Spleen (tissue), 11 donors: ENCODE measurements around the gene C6orf47. TPM values are rescaled to one million over a fixed set of nuclear protein-coding genes. Genes with fewer than 3 reads are reported as not detected.

ENCODE experiments used
- DNase-seq: peaks from one replicate; pipeline ENCODE4 v3.0.0-alpha.2; 2020
- H3K27ac ChIP-seq, 8 donors: fragments of 200-600 bp; sonication (generic) in 7 of 8; 1 replicate in 4 of 8; 2 replicates in 4 of 8; pipeline versions ENCODE4 v1.5.0 to v1.8.0; 2016 to 2021; ENCODE audit warnings: inconsistent platforms in 4 of 8, mild to moderate bottlenecking in 4 of 8, moderate library complexity in 1 of 8
- H3K27me3 ChIP-seq, 7 donors: fragments of 200-600 bp; sonication (generic) in 6 of 7; replicated peaks in 1 of 7; 1 replicate in 4 of 7; 2 replicates in 3 of 7; pipeline versions ENCODE4 v1.5.0 to v1.8.0; 2016 to 2021; ENCODE audit warnings: inconsistent platforms in 3 of 7, mild to moderate bottlenecking in 1 of 7
- H3K36me3 ChIP-seq, 6 donors: fragments of 200-600 bp; sonication (generic) in 5 of 6; 1 replicate in 4 of 6; 2 replicates in 2 of 6; pipeline versions ENCODE4 v1.5.0 to v1.8.0; 2016 to 2021; ENCODE audit warnings: inconsistent platforms in 2 of 6
- H3K4me1 ChIP-seq, 6 donors: fragments of 200-600 bp; sonication (generic) in 5 of 6; 1 replicate in 3 of 6; 2 replicates in 3 of 6; pipeline versions ENCODE4 v1.5.0 to v1.8.0; 2016 to 2021; ENCODE audit warnings: inconsistent platforms in 3 of 6
- H3K4me3 ChIP-seq, 8 donors: fragments of 200-600 bp; sonication (generic) in 7 of 8; 1 replicate in 4 of 8; 2 replicates in 4 of 8; pipeline versions ENCODE4 v1.5.0 to v1.8.0; 2016 to 2021; ENCODE audit warnings: inconsistent platforms in 4 of 8, mild to moderate bottlenecking in 4 of 8, moderate library complexity in 2 of 8
- H3K9me3 ChIP-seq, 8 donors: fragments of 200-600 bp; sonication (generic) in 7 of 8; 1 replicate in 4 of 8; 2 replicates in 4 of 8; pipeline versions ENCODE4 v1.5.0 to v1.8.0; 2016 to 2021; ENCODE audit warnings: inconsistent platforms in 4 of 8
- POLR2A ChIP-seq, 3 donors: fragments of 450-650 bp; IDR thresholded peaks; one replicate each; pipeline ENCODE4 v1.5.1; 2017; ENCODE audit warnings: antibody characterized with exemption in 3 of 3, mild to moderate bottlenecking in 1 of 3
- POLR2AphosphoS5 ChIP-seq, 3 donors: sonication (generic); formaldehyde crosslinking; IDR thresholded peaks; one replicate each; pipeline ENCODE4 v1.5.1; 2017; ENCODE audit warnings: antibody characterized with exemption in 3 of 3
- WGBS, 5 donors: extraction: QIAGEN DNeasy Blood & Tissue Kit in 3 of 5; methylation state at CpG; one replicate each; pipeline versions ENCODE4 v1.1.5 to v1.1.7; 2013 to 2018; 5-methylcytosine and 5-hydroxymethylcytosine counted together
- intact Hi-C: fragments of 100-400 bp; cut with DNase I; formaldehyde crosslinking; loops from one replicate; pipeline ENCODE4 v1.15.0; 2023; ENCODE audit warnings: low total_unique reads
- polyA plus RNA-seq, 3 donors: library from polyadenylated mRNA; stranded (reverse); fragments of 200-250 nt; gene quantifications; one replicate each; pipeline ENCODE4 v1.2.1, GENCODE V29; 2013
- total RNA-seq, 7 donors: library from RNA; depleted of rRNA in 3 of 7; stranded (reverse); fragments of >200 nt in 3 of 7; fragmentation: NEBNext Ultra II Directional in 4 of 7; extraction: Animal tissue kit (Norgen Biotek cat#: 25700) in 4 of 7; gene quantifications; one replicate each; pipeline versions ENCODE4 v1.1.0 to v1.2.1, GENCODE V29; 2016 to 2021
- TF ChIP-seq, protein P1 (sequence below), 11 experiments: fragments of 200-600 bp in 7 of 11; fragments of 450-650 bp in 4 of 11; sonication (generic) in 4 of 11; IDR thresholded peaks in 8 of 11; conservative IDR thresholded peaks in 3 of 11; 1 replicate in 7 of 11; 2 replicates in 4 of 11; pipeline versions ENCODE4 v1.4.0 to v1.8.0; 2016 to 2021; ENCODE audit warnings: antibody characterized with exemption in 11 of 11, inconsistent platforms in 4 of 11, mild to moderate bottlenecking in 1 of 11
- donor health status: healthy with polysubstance abuse.
- donor health status: DM: no; HTN: no; CAD: no; lungs with moderate emphysema.
- donor health status: DM: no; HTN: no; CAD: no.
- donor health status: Bipolar disorder and iron deficiency.
- donor health status: healthy.
- donor health status: DM: no; HTN: no; CAD: no.
- donor health status: DM: yes; HTN: yes; CAD: no.

Gene C6orf47
- total and polyA plus RNA-seq, 10 donors = 12.2 to 37.4 (median 26.6) TPM

DNA sequence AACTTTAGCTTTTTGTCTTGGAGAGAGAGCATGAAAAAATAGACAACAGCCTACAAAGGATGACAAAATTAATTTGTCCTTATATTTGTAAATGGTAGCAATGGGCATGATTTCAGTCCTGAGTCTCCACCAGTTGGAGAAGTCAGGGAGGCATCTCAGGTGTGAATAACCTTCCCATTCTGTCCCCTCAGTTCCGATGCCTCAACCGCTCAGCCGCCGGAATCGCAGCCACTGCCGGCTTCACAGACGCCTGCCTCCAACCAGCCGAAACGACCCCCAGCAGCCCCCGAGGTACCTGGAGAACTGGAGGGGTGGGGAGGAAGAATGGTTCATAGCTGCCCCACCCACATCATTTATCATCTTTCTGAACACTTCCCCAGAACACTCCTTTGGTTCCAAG lies 36.5 kb downstream of the C6orf47 start:
- Histone ChIP-seq H3K27me3 (no peaks in the 10 kb centered on the region), H3K36me3 (peaks cover 7 to 70% (median 59%) of the 10 kb centered on the region in 6 donors), H3K27ac (no peak overlapping the region), H3K4me1 (peaks cover 14 to 32% (median 26%) of the 10 kb centered on the region in 6 donors), H3K9me3 (no peaks in the 10 kb centered on the region), H3K4me3 (no peak overlapping the region)
- TF ChIP-seq POLR2AphosphoS5 (IDR thresholded peaks at IDR 0.05) (peak in 1 of 3 donors; percentile 21), POLR2A (IDR thresholded peaks at IDR 0.05) (no peak)
- WGBS, 5 donors = 86 to 93% (median 92%) methylated on average over 10 of the region's 10 CpGs
- DNase-seq = no peak
- intact Hi-C loops = no loop called here

DNA sequence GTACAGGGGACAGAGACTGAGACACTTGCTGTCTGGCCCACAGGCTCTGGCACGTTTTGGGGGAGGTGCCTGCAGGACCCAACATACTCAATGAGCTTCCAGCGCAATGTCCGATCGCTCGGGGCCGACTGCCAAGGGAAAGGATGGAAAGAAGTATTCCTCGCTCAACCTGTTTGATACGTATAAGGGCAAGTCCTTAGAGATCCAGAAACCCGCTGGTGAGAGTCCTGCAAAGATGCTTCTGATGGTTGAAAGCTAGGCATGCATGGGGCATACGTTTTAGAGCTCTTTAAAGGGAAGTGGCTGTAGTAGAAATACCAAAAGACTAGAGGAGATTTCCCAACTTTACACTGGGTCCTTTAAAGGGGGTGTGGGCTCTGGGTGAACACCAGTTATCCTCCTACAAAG lies 37.9 kb downstream of the C6orf47 start:
- Histone ChIP-seq H3K36me3 (peaks cover 7 to 56% (median 45%) of the 10 kb centered on the region in 6 donors), H3K9me3 (no peaks in the 10 kb centered on the region), H3K4me1 (peaks cover 14 to 37% (median 28%) of the 10 kb centered on the region in 6 donors), H3K27ac (peak overlapping the region in 6 of 8 donors; percentile 97 to 100 (median 99)), H3K27me3 (no peaks in the 10 kb centered on the region), H3K4me3 (peak overlapping the region in 1 of 8 donors; percentile 84)
- no peak for DNase-seq
- 60 to 78% (median 70%) methylated on average over 10 of the region's 10 CpGs for WGBS, 5 donors
- TF ChIP-seq, protein P1, sequence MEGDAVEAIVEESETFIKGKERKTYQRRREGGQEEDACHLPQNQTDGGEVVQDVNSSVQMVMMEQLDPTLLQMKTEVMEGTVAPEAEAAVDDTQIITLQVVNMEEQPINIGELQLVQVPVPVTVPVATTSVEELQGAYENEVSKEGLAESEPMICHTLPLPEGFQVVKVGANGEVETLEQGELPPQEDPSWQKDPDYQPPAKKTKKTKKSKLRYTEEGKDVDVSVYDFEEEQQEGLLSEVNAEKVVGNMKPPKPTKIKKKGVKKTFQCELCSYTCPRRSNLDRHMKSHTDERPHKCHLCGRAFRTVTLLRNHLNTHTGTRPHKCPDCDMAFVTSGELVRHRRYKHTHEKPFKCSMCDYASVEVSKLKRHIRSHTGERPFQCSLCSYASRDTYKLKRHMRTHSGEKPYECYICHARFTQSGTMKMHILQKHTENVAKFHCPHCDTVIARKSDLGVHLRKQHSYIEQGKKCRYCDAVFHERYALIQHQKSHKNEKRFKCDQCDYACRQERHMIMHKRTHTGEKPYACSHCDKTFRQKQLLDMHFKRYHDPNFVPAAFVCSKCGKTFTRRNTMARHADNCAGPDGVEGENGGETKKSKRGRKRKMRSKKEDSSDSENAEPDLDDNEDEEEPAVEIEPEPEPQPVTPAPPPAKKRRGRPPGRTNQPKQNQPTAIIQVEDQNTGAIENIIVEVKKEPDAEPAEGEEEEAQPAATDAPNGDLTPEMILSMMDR (IDR thresholded peaks at IDR 0.05 in 8 of 11, conservative IDR thresholded peaks at IDR 0.05 in 3 of 11) = no peak
- no peak for TF ChIP-seq POLR2A (IDR thresholded peaks at IDR 0.05)
- intact Hi-C loops = no loop called here

DNA sequence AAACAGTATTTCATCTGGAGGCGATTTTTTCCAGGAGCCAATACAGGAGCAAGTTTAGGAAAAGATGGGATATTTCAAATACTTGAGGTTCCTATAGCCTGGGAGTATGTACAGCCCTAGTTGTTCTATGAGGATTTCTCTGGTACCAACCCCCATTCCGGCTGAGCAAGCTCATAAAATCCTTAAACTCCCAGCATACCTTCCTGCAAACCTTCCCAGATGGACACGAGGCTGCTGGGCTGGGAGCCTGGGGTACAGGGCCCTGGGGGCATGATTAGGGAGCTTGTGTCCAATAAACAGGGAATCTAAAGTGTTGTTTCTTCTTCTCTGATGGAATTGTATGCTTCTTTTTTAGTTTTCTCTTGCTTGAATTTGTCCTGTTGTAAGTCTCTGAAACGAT lies 38.6 kb downstream of the C6orf47 start:
- Histone ChIP-seq H3K36me3 (peaks cover 7 to 49% (median 38%) of the 10 kb centered on the region in 6 donors), H3K27ac (peak overlapping the region in 7 of 8 donors; percentile 97 to 100 (median 99)), H3K4me3 (peak overlapping the region in 6 of 8 donors; percentile 57 to 89 (median 73)), H3K4me1 (peaks cover 14 to 43% (median 29%) of the 10 kb centered on the region in 6 donors), H3K27me3 (no peaks in the 10 kb centered on the region), H3K9me3 (no peaks in the 10 kb centered on the region)
- no peak for DNase-seq
- TF ChIP-seq, protein P1 (IDR thresholded peaks at IDR 0.05 in 8 of 11, conservative IDR thresholded peaks at IDR 0.05 in 3 of 11) = no peak
- TF ChIP-seq POLR2A (IDR thresholded peaks at IDR 0.05) (no peak), POLR2AphosphoS5 (IDR thresholded peaks at IDR 0.05) (no peak)
- intact Hi-C loops = no loop called here
- WGBS, 5 donors = 34 to 60% (median 50%) methylated on average over 4 of the region's 4 CpGs

DNA sequence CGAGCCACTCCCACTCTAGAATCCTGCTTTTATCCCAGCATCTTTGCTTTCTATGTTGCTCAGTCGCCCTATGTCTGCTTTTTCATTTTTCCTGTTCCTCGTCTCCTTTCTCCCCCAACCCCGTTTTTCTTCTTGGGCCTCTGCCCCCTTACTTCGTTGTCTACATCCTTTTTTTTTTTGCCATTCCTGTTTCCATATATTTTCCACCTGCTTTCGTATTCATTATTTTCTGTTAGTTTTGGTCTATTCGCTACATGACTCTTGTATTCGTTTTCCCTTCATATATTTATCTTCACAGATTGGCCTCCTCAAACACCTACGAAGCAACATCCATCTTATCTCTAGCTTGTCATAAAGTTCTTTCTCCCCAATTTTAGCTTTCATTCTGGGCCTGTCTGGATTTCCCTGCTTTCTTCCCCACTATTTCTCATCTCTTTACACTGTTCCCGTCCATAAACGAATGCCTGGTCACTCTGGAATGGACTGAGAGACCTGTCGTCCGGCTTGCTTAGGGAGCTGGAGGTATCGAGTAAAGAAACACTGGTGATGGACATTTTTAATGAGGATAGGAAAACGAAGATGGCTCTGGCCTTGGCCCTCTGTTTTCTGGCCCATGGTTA lies 39.1 kb downstream of the C6orf47 start:
- peaks cover 14 to 48% (median 30%) of the 10 kb centered on the region in 6 donors for H3K4me1 ChIP-seq
- H3K9me3 ChIP-seq = no peaks in the 10 kb centered on the region
- H3K36me3 ChIP-seq = peaks cover 7 to 44% (median 32%) of the 10 kb centered on the region in 6 donors
- DNase-seq = no peak
- 13 to 25% (median 18%) methylated on average over 15 of the region's 15 CpGs for WGBS, 5 donors
- peak overlapping the region; percentile 97 to 100 (median 98) for H3K27ac ChIP-seq
- H3K4me3 ChIP-seq = peak overlapping the region; percentile 57 to 89 (median 76)
- H3K27me3 ChIP-seq = no peaks in the 10 kb centered on the region
- TF ChIP-seq, protein P1 (IDR thresholded peaks at IDR 0.05 in 8 of 11, conservative IDR thresholded peaks at IDR 0.05 in 3 of 11) = no peak
- TF ChIP-seq POLR2AphosphoS5 (IDR thresholded peaks at IDR 0.05) (no peak), POLR2A (IDR thresholded peaks at IDR 0.05) (no peak)
- intact Hi-C loops = no loop called here
